Measurements from ENCODE around the gene CEBPA.
"Not testable (repeated sequence)": the region's sequence is repeated elsewhere in the genome, so short reads cannot be mapped to it uniquely, and the experiment has no call there.

CEBPA gene

DNA sequence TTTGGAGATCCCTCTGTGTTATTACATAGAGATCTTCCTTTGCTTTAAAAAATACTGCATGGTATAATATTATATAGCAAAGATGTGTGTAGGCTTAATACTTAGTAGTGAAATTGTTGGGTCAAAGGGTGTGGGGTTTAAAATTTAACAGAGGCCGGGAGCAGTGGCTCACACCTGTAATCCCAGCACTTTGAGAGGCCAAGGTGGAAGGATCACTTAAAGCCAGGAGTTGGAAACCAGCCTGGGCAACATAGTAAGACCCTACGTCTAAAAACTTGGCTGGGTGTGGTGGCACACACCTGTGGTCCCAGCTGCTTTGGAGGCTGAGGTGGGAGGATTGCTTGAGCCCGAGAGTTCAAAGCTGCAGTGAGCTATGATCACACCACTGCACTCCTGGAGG lies 22.3 kb upstream of the CEBPA start:
- no peak for DNase-seq (ENCODE audit: low spot score)

GRCh38 chr19:33323093-33323820 lies 20.9 kb upstream of the CEBPA start:
- DNase-seq (ENCODE audit: low spot score), result no peak

DNA sequence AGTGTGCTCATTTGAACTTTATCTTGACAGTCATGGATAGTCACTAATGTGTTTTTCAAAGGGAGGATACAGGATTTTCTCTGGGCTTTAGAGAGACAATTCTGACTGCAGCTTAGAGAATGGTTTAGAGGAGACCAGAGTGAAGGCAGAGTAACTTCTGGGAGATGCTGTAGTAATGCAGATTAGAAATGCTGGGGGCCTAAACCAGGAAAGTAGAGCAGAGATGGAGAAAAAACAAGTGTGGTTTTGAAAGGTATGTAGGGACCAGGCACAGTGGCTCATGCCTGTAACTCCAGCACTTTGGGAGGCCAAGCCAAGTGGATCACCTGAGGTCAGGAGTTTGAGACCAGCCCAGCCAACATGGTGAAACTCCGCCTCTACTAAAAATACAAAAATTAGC lies 18.3 kb upstream of the CEBPA start:
- no peak for DNase-seq (ENCODE audit: low spot score)

DNA sequence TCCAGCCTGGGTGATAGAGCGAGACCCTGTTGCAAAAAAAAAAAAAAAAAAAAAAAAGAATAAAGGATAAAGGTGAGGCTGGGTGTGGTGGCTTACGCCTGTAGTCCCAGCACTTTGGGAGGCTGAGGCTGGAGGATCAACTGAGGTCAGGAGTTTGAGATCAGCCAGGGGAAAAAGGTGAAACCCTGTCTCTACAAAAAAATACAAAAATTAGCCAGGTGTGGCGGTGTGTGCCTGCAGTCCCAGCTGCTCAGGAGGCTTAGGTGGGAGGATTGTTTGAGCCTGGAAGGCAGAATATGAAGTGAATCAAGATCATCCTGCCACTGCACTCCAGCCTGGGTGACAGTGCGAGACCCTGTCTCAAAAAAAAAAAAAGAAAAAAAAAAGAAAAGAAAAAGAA lies 15.7 kb upstream of the CEBPA start:
- DNase-seq (ENCODE audit: low spot score), result not testable (repeated sequence)

DNA sequence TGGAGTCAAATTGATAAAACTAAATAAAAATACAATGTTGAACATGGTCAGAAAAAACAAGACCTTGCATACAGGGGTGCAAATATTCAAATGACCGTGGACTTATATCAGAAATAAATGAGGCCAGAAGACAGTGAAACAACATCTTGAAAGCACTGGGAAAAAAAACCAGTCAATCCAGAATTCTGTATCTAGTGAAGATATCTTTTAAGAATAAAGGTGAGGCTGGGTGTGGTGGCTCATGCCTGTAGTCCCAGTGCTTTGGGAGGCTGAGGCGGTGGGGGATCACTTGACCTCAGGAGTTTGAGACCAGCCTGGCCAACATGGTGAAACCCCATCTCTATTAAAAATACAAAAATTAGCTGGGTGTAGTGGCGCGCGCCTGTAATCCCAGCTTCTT lies 15.2 kb upstream of the CEBPA start:
- DNase-seq (ENCODE audit: low spot score), result no peak

DNA sequence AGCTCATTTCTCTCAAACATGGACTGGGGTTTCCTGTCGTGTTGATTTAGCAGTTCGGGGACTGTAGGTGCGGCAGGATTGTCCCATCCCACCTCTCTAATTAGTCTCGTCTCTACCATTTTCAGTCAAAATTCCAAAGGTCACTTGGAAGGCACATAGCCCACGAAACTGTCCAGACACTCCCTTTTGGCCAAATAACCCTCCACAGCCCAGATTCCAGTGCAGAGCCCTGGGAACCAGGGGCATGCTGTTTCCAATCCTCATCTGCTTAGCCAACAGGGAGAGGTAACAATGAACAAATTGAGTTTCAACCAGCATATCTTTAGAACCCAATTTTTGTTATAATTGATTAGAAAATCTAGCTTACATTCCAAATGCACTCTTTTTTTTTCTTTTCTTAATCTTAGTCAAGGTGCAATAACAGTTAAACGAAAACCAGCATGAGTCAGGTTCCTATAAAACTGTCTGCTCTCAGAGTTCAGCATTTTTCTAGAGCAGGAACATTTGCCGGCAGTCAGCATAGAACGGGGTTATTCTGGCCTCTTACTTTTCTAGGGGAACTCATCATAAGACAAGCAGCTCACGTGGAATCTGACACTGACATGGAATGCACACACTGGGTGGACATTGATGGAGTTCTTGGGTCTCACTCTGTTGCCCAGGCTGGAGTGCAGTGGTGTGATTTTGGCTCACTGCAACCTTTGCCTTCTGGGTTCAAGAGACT lies 14.4 kb upstream of the CEBPA start:
- DNase-seq (ENCODE audit: low spot score), result no peak

- DNase-seq (ENCODE audit: low spot score), result not testable (repeated sequence)
Observed at GRCh38 chr19:33312808-33313207, 10.5 kb upstream of the CEBPA start.

DNA sequence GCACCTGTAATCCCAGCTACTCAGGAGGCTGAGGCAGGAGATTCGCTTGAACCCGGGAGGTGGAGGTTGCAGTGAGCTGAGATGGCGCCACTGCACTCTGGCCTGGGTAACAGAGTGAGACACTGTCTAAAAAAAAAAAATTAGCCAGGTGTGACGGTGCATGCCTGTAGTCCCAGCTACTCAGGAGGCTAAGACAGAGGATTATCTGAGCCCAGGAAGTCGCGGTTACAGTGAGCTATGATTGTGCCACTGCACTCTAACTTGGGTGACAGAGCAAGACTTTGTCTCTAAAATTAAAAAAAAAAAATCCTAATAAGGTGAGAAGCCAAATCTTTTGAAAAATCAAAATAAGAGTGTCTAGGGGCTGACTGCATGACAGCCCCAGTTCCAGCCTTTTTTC lies 9.7 kb upstream of the CEBPA start:
- DNase-seq (ENCODE audit: low spot score), result no peak

GRCh38 chr19:33311326-33311682 lies 9.0 kb upstream of the CEBPA start:
- DNase-seq (ENCODE audit: low spot score), result peak; percentile 7

DNA sequence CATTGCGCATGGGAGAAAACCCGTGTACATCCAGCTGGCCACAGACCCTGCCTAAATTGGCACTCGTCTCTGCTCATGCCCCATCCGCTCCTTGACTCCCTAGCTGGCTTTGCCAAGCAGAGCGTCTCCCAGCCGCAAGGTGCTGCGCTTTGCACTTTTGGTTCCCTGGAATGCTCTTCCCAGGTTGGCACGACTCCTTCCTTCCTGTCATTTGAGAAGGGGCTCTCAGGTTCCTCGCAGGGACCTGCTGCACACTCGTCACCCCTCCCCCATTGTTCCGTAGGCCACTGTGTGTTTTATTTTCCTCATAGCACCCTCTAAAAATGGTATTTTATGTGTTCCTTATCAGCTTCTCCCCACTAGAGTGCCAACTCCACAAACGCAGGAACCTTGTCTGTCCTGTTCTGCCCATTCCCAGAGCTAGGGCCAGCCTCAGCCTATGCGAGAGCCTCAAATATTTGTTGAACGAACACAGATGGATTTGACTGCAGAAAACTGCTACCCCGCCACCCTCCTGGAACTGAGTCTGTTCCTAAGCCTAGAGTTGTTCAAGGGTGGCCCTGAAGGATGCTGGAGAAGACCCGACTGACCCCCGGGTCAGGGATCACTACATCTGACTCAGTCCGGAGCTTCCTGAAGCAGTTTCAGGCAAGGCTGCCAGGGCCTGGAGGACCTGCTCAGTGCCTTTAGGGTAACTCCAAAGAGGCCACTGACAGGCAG lies 8.4 kb upstream of the CEBPA start:
- DNase-seq (ENCODE audit: low spot score), result peak; percentile 7

GRCh38 chr19:33309826-33310225 lies 7.5 kb upstream of the CEBPA start:
- no peak for DNase-seq (ENCODE audit: low spot score)

- no peak for DNase-seq (ENCODE audit: low spot score)
Observed at GRCh38 chr19:33306853-33307792, 4.8 kb upstream of the CEBPA start.

- no peak for DNase-seq (ENCODE audit: low spot score)
Observed at GRCh38 chr19:33306191-33306590, 3.9 kb upstream of the CEBPA start.

DNA sequence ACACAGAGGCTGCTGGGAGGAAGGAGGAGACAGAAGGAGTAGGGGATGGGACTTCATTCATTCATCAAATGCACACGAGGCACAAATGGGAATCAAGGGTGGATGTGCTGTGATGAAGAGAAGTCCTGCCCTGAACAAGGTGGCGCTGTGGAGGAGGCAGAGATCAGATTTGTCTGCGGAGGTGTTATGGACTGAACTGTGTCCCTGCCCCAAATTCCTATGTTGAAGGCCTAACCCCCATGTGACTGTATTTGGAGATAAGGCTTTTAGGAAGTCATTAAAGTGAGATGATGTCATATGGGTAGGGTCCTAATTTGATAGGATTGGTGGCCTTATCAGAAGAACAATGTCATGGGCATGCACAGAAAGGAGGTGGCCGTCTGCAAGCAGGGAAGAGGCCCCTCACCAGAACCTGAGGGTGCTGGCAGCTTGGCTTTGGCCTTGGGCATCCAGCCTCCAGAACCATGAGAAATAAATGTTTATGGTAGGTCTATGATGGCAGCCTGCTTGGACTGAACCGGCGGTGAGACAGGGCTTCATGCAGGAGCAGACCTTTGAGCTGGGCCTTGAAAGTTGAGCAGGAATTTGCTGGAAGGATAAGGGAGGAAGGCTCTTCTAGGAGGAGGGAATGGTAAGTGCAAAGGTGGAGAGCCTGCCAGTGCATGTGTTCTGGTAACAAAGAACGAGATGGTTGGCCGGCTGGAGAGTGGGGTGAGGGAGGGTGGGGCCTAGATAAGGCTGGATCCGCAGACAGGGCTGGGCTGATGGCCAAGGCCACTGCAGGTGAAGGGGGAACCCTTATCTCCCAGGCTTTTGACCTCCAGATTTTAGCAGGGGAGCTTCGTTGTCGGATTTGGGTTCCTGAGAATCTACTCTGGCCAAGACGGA lies 2.7 kb upstream of the CEBPA start:
- DNase-seq (ENCODE audit: low spot score), result no peak

DNA sequence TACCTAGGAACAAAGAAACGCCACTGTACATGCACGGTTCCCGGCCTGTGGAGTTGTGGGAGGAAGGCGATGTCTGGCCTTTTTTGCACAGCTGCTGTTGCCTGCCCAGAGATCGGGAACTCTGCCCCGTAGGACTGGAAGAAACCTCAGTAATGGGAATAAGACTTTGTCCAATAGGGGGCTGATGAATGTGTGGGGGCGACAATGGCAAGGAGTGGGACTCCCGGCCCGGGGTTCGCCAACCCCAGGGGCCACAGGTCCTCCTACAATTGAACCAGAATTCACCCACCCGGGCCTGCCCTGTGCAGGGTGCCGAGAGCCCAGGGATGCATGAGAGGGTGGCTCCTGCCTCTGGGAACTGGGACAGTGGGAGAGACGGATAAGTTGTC lies 2.0 kb upstream of the CEBPA start:
- DNase-seq (ENCODE audit: low spot score), result peak; percentile 10

DNA sequence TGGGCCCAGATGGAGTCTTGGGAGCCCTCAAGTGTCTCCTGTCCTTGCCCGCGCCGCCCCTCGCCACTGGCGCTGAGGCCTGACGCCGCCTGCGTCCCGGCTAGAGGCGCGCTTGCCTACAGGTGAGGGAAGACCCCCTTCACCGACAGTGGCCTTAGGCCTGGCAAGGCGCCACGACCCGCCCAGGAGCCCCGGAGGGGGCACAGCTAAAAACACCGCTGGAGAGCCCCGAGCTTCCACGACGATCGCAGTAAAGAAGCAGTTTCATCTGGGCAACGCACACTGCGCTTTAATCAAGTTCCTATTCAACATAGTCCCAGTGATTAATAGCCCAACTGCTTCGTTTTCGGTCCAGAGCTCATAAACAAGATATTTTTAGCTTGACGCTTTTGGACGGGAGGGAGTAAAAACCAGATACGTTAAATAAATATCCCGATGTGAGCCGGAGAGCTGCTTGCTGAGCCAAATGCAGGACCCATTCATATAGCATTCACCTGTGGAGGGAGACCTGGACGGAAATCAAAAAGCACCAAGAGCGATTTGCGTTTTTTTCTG lies 1.5 kb upstream of the CEBPA start:
- peak; percentile 17 for DNase-seq (ENCODE audit: low spot score)

GRCh38 chr19:33302974-33303790 lies 848 bp upstream of the CEBPA start:
- peak; percentile 82 for DNase-seq (ENCODE audit: low spot score)

- DNase-seq (ENCODE audit: low spot score), result no peak
Observed at GRCh38 chr19:33301900-33302174, 497 bp downstream of the CEBPA start.

DNA sequence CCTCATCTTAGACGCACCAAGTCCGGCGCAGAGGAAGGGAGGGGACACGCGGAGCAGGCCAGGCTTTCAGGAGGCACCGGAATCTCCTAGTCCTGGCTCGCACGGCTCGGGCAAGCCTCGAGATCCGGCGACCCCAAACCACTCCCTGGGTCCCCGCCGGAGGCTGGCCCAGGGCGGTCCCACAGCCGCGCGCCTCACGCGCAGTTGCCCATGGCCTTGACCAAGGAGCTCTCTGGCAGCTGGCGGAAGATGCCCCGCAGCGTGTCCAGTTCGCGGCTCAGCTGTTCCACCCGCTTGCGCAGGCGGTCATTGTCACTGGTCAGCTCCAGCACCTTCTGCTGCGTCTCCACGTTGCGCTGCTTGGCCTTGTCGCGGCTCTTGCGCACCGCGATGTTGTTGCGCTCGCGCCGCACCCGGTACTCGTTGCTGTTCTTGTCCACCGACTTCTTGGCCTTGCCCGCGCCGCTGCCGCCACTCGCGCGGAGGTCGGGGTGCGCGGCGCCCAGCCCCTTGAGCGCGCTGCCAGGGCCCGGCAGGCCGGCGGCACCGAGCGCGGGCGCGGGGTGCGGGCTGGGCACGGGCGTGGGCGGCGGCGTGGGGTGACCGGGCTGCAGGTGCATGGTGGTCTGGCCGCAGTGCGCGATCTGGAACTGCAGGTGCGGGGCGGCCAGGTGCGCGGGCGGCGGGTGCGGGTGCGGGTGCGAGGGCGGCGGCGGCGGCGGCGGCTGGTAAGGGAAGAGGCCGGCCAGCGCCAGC lies 1.0 kb downstream of the CEBPA start:
- DNase-seq (ENCODE audit: low spot score), result no peak

DNA sequence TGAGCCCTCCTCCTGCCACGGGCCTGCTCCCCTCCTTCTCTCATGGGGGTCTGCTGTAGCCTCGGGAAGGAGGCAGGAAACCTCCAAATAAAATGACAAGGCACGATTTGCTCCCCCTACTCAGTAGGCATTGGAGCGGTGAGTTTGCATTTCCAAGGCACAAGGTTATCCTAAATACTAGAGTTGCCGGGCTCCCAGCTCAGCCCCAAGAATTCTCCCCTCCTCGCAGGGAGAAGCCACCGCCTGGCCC lies 1.5 kb downstream of the CEBPA start:
- DNase-seq (ENCODE audit: low spot score), result no peak

Measured in AG20443 (cell line).